NCI-H2196 (cell line): Measurements from ENCODE around the gene EPC2.

Experiments used
- DNase-seq: peaks from one replicate; lab custom pipeline; 2025; ENCODE audit not compliant: unreplicated experiment; lab: John Stamatoyannopoulos, UW

The EPC2 gene, protein sequence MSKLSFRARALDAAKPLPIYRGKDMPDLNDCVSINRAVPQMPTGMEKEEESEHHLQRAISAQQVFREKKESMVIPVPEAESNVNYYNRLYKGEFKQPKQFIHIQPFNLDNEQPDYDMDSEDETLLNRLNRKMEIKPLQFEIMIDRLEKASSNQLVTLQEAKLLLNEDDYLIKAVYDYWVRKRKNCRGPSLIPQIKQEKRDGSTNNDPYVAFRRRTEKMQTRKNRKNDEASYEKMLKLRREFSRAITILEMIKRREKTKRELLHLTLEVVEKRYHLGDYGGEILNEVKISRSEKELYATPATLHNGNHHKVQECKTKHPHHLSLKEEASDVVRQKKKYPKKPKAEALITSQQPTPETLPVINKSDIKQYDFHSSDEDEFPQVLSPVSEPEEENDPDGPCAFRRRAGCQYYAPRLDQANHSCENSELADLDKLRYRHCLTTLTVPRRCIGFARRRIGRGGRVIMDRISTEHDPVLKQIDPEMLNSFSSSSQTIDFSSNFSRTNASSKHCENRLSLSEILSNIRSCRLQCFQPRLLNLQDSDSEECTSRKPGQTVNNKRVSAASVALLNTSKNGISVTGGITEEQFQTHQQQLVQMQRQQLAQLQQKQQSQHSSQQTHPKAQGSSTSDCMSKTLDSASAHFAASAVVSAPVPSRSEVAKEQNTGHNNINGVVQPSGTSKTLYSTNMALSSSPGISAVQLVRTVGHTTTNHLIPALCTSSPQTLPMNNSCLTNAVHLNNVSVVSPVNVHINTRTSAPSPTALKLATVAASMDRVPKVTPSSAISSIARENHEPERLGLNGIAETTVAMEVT

DNA sequence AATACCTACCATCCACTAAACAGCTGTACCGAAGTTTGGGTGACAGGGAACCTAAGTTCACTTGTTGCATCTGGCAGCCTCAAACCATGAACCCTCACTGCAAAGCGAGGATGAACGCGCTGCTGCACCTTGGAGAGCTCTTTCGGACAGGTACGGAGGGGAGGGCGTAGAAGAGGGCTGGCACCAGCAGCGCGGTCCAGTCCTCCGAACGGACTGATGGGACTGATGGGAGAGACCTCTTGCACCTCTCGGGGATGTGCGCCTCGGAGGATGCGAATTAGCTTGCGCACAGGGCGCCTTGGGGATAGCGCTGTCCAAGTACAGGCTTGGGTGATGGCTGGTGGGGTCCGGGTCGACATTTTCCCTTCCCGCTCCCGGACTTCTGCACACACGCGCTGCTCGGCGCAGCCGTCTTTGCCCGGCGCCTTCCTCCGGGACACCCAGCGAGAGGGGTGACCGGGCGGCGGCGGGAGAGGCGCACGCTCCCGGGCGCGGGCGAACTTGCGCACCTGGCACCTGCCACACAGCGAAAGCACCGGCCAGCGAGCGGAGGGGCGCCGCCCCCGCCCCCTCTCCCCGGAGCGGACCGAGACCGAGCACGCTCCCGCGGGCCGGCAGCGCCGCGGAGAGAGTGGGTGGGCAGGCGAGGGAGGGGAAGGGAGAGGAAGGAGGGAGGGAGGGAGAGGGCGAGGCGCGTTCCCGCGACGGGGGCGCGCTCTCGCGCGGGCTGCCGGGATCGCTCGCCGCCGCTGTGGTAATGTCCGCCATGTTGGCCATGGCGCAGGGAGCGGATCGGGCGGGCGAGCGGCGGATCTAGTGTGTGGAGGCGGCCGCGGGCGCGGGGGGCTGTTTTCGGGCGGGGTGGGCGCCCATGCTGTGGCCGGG is at the start of gene EPC2:
TSS of gene EPC2 (plus strand) at position 754 of the 885 bp plus-strand sequence. CDS start 267 bp downstream, outside the sequence.
- peak; percentile 78 for DNase-seq

DNA sequence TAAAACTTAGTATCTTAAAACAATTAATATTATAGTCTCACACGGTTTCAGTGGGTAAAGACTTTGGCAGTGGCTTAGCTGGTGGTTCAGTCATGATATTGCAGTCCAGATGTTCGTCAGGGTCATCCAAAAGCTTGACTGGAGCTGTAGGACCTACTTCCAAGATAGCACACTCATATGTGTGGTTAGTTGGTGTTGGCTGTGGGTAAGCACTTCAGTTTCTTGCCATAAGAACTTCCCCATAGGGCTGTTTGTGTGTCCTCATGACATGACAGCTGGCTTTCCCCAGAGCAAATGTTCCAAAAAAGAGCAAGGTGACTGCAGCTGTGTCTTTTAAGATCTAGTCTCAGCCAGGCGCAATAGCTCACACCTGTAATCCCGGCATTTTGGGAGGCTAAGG is 48.5 kb upstream of the EPC2 start:
- no peak for DNase-seq

GRCh38 chr2:148599109-148599991 is 45.2 kb upstream of the EPC2 start:
- DNase-seq: no peak

DNA sequence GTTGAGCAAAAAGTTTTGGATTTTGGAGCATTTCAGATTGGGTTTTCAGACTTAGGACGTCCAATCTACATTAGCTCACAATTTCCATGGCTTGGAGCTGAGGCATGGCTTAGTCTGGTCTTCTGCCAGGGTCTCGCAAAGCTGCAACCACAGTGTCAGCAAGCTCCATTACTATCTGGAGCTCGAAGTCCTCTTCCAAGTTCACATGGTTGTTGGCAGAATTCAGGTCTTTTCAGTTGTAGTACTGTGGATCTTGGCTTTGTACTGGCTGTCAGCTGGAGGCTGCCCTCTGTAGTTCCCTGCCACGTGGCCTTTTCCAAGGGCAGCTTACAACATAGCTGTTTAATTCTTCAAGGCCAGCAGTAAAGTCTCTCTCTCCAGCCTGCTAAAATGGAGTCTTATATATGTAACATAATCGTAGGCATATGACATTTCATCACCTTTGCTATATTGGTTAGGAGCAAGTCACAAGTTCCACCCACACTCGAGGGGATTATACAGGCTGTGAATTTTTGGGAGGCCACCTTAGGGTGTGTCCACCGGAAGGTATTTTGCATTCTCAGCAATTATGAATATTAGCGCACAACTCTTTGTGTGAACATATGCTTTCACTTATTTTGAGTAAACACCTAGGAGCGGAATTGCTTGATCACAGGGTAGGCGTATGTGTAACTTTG is 41.5 kb upstream of the EPC2 start:
- no peak for DNase-seq

DNA sequence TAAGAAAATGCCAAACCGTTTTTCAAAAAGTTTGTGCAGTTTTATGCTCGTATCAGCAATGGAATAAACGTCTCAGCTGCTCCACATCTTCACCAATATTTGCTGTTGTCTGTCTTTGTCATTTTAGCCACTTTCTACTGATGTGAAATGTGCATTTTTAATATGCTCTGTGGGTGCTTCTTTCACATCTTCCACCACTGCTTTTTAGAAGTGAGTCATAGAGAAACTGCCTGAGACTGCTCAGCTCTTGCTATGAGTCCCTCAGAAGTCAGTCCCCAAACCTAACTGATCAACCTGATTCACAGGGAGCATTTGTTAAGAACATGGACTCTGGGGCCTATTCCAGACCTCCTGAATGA is 41.0 kb upstream of the EPC2 start:
- DNase-seq: no peak

GRCh38 chr2:148604927-148605326 is 39.6 kb upstream of the EPC2 start:
- no peak for DNase-seq

- no peak for DNase-seq
Observed at GRCh38 chr2:148607566-148607965, 37.0 kb upstream of the EPC2 start.

GRCh38 chr2:148613231-148614013 is 31.1 kb upstream of the EPC2 start:
- no peak for DNase-seq

DNA sequence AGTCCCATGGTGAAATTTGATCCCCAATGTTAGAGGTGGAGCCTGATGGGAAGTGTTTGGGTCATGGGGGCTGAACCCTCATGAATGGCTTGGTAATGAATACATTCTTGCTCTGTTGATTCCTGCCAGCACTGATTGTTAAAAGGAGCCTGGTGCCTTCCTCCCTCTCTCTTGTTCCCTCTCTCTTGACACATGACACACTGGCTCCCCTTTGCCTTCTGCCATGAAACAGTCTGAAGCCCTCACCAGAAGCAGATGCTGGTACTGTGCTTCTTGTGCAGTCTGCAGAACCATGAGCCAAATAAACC is 30.6 kb upstream of the EPC2 start:
- DNase-seq: no peak

- DNase-seq: no peak
Observed at GRCh38 chr2:148614322-148615049, 30.1 kb upstream of the EPC2 start.

GRCh38 chr2:148615381-148615841 is 29.1 kb upstream of the EPC2 start:
- no peak for DNase-seq

DNA sequence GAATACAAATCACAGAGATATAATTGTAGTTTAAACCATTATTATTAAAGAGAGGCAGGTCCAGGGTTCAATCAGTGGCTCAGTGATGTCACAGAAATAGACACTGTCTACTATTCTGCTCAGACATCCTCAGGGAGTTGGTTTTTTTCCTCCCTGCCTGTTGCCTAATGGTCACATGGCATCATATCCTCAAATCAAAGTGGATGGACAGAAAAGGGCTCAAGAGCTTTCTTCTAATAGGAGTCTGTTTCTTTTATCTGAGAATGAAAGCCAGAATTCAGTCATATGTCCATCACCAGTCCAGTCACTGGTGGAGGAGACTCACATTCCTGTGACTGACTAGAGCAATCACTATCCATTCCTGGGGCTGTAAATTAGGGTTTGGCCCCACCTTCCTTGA is 27.9 kb upstream of the EPC2 start:
- no peak for DNase-seq

DNA sequence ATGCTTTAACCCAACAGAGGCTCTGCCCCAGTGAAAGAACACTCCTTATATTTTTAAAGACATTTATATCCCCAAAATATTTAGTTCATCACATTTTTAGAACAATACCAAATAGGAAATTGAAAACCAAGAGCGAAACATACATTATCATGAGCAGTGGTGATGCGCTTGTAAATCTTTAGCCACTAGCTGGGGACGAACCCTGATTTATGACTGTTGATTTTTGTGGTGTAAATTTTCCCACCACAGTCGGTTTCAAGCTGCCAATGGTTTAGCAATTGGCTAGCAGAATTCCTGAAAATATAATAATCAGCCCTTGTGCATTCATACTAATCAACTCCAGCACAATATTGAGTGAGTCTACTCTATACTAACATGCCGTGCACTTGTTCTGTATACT is 27.3 kb upstream of the EPC2 start:
- no peak for DNase-seq

DNA sequence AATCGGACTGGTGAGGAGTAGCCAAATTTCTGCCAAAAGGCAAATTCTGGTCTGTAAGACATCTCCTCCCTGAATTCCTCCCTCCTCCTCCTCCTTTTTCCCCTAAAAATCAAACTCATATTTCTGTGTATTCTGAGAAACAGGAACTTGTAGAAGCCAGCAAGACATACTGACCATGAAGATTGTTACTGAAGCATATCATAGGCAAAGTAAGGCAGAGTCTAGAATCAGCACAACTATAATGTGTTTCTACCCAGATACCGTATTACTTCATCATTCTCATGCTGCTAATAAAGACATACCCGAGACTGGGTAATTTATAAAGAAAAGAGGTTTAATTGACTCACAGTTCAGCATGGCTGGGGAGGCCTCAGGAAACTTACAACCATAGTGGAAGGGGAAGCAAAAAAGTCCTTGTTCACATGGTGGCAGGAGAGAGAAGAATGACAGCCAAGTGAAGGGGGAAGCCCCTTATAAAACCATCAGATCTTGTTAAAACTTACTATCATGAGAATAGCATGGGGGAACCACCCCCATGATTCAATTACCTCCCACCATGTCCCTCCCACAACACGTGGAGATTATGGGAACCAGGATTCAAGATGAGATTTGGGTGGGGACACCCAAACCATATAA is 24.9 kb upstream of the EPC2 start:
- no peak for DNase-seq

DNA sequence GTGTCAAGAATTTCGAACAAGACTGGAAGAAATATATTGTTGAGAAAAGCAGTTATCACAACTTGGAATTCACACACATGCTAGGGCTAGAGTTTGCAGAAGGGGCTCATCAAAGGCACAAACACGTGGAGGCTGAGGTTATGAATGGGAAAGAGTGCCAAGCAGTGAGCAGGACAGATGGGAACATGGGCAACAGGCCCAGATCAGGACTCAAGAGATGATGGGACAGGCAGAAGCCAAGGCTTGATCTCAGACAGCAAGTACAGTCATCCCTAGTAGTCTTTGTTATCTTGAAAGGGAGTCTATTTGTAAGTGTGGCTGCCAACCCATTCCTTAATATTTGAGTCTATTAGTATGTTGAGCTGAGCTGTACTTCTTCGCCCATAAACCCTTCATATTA is 22.2 kb upstream of the EPC2 start:
- DNase-seq: no peak

- DNase-seq: no peak
Observed at GRCh38 chr2:148623086-148623485, 21.5 kb upstream of the EPC2 start.

- DNase-seq: no peak
Observed at GRCh38 chr2:148627224-148627623, 17.3 kb upstream of the EPC2 start.

DNA sequence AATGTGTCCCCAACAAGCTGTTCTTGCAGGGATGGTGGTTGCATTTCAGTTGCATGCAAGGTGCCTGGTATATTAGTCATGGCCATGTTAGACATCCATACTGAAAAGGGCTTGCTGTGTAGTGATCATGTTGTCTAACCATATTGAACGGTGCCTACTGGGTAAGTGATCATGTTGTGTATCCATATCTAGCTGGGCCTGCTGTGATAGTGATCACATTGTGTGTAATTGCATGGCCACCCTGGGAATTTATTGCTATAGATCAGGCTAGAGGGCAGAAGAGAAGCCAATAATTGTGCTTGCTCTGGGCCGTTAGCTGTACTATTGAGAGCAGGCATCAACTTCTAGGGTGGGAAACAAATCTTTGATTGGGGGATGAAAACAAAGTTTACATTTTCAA is 9.8 kb upstream of the EPC2 start:
- DNase-seq: no peak
